NCI-H1694 (cell line): Measurements from ENCODE around the gene TOPBP1.

Experiments
- DNase-seq: peaks from one replicate; lab custom pipeline; 2025; lab: John Stamatoyannopoulos, UW

TOPBP1 gene

DNA sequence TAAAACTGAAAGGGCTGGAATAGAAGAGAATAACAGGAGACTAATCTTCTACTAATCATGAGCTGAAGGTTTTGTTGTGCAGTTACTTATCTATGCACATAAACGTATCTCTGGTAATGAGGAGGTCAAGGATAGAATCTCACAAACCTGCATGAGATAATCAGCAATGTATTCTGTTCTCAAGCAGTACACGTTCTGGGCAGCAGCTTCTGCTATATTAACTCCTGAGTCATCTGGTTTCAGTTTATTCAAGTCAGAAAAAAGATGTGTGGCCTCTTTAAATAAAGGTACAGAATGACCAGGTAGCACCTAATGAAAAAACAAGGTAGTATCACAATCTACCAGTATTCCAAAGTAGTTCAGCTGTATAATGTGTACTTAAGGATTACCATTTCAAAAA, 53.4 kb downstream of the TOPBP1 start:
- no peak for DNase-seq

DNA sequence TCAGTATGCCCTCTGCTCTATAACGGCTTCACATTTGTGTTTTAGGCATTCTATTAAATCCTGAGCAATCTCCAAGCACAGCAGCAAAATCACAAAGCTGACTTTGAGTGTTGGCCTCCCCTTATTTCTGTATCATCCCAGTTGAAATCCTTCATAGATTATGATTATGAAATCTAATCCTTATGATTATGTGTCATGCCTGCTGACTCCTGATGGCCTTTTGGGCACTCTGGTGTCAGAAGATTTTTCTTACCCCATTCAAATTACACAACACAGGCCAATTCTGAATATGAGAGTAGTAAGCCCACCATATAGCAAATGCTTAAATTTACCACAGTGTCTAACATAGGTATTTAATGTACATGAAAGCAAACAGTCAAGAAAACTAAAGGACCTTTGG, 53.9 kb downstream of the TOPBP1 start:
- DNase-seq = no peak

DNA sequence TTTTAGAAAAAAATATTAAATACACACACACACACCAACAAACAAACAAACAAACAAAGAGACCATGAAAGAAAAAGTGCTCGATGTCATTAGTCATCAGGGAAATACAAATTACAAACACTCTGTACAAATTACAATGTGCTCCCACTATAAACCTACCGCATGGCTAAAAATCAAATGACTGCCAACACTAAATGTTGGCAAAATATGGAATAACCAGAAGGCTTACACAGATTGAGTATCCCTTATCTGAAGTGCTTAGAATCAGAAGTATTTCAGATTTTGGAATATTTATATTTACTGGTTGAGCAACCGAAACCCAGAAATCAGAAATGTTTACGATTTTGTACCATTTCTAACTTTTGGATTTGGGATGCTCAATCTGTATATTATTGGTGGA, 54.8 kb downstream of the TOPBP1 start:
- DNase-seq = no peak

DNA sequence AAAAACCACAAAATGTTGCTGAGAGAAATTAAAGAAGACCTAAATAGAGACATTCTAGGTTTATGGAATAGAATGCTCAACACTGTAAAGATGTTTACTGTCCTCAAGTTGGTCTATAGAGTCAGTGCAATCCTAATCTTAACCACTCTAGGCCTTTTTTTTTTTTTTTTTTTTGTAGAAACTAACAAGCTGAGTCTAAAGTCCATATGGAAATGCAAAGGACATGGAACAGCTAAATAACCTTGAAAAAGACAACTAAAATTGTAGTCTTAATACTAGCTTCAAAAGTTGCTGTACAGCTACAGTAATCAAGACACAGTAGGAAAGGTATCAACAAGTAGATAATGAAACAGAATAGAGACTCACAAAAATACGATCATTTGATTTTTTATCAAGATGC, 55.4 kb downstream of the TOPBP1 start:
- no peak for DNase-seq

DNA sequence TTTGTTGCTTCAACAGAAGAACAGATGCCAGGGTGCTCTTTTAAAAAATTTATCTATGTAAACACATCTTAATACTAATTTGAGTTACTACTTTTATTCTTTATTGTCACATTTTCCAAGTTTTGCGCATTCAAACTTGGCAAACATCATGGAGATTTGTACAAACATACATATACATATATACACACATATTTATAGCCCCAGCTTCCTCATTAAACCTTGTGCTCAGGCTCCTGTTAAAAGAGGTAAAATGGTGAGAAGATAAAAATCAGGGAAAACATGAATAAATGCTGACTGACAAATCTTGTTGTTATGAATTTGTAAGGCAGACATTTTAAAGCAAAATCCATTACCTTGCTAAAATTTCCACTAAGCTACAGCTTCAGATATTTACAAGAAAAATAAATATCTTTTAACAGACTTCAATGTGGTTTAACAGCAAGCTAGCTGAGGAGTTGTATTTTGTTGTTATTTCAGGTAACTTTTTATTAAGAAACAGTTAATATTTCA, 61.1 kb downstream of the TOPBP1 start:
- DNase-seq = no peak

DNA sequence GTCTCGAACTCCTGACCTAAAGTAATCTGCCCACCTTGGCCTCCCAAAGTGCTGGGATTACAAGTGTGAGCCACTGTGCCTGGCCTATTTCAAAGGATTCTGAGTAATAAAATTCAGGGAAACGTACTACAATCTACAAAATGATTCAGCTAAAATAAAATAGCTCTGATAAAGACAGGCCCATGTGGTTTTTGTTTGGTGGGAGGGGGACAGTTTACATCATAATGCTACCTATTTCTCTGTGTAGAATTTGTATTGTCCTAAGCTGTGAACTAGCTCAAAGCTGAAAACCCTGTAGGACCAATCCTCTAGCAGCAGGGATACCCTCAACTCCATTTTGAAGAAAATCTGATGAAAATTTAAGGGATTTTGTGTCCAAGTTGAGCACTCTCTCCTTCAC, 62.5 kb downstream of the TOPBP1 start:
- no peak for DNase-seq

DNA sequence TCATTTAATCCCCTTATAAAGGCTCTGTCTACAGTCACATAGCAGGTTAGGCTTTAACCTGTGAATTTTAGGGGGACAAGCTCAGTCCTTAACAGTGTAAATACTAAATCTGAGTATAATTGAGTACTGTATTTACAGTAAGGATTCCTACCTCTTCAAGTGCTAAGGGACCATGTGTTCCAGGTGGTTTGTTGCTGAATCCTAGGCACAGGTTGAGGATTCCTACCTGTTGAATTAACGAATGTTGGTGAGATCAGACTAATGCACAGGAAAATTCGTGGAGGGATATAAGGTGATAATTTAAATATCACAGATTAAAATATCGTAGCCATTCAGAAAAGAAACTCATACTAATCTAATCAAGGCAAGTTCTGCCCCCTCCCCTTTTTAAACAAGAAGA, 63.3 kb downstream of the TOPBP1 start:
- no peak for DNase-seq

DNA sequence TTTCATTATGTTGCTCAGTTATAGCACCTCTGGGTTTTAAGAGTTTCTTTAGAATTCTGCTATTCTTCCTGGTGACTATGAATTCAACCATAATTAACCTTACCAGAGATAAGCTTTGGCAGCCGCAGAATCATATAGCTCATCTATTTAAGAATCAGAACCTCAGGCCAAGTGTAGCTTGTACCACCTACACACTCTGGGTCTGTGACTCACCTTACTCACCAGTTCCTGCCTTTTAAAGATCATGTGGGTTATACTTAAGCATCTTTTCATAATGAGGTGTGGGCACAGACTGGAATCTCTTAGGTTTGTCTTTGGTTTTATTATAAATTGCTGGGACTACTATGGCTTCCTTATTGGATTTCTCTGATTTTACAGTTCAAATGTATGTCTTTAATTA, 66.4 kb downstream of the TOPBP1 start:
- no peak for DNase-seq

DNA sequence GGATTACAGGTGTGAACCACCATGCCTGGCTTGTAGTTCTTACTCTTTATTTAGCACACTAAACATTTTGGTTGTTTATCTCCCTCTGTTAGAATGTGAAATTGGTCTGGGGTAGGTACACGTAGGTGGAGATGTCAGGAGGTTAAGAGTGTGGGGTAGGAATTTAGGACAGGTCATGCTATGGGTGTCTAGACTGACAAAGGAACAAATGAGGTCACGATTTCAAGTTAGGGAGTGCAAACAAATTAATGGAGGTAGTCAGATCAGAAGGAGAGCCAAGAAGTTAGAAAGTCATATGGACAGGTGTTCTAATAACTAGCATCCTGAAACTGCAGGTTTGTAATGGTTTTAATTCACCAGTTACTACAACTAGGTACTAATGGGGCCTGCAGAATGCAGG, 68.5 kb downstream of the TOPBP1 start:
- no peak for DNase-seq

DNA sequence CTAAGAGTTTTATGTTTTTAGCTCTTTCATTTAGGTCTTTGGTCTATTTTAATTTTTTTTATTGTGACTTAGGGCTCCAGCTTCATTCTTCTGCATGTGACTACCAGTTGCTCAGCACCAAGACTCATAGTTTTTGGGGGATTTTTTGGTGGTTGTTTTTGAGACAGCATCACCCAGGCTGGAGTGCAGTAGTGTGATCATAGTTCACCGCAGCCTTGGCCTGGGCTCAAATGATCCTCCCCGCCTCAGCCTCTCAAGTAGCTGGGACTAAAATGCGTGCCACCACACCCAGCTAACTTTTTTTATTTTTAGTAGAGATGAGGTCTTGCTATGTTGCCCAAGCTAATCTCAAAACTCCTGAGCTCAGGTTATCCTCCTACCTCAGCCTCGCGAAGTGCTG, 68.9 kb downstream of the TOPBP1 start:
- no peak for DNase-seq

DNA sequence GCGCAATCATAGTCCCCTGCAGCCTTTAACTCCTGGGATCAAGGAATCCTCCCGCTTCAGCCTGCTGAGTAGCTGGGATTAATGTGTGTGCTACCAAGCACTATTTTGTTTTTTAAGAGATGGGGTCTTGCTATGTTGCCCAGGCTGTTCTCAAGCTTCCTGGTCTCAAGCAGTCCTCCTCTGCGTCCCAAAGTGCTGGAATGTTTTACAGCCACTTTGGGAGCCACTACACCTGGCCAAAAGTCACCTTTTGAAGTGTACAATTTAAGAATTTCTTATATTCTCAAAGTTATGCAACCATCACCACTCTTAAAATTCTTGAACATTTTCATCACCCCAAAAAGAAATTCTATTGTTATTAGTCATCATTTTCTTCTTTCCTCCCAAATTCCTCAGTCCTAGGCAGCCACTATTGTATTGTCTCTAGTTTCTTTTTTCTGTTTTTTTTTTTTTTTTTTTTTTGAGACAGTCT, 70.4 kb downstream of the TOPBP1 start:
- DNase-seq = no peak

DNA sequence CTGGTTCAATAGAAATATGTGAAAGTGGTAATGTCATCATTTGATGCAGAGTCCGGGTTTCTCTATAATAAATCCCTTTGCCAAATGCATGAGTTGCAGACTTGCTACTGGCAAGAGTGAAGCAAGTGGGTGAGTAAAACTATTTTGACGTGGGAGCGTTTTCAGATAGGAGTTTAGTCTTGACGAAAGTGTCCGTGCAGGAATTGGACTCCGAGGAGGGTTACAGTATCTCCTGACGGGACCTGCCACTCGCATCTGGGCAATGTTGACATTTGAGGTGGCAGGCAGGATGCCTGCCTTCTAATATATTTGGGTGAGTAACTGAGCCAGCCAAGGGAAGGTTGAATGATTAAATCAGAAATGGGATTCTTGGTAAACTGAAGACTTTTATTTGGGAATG, 72.2 kb downstream of the TOPBP1 start:
- DNase-seq = no peak

DNA sequence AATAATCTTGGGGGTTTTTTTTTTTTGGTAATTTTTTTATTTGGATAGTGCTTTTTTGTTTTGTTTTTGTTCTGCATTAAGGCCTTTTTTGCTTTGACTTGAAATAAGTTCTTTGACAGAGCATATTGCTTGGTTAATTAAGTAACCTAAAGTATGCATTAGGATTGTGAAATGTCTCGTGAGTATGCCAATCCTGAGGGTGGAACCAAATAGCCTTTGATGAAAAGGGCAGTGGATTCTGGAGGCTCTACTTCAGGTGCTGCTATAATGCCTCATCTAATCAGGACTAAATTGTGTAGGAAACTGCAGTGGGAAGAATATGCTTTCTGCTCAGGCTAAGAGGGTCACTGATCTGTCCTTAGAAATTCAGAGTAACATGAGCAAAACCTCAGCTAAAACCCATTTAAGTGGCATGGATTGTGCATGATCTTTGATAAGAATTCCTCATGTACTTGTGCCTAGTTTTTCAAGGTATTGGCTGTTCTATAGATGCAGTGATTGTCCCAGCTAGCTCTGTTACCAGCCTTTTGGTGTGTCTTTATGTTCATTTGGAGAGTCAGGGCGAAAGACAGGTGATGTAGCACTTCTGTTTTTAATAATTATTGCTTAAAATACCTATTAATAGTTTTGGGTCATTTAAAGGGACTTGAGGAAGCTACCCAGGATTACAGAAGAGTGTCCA, 72.8 kb downstream of the TOPBP1 start:
- no peak for DNase-seq

DNA sequence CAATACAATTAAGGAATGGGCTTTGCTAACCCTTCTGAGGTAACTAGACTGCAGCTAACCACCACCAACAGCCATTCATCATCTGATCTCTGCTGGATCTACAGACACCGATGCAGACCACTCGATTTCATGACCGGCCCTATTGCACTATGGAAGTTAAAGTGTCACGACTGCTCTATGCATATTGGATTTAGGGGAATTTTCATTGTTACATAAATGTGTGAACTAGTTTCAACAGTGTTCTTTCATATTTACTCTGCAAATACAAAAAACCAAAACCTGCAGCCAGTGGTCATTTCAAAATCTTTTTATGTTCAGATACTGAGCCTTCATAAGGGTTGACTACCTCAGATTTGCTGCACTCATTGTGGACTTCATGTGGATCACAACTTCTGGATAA, 73.7 kb downstream of the TOPBP1 start:
- no peak for DNase-seq

DNA sequence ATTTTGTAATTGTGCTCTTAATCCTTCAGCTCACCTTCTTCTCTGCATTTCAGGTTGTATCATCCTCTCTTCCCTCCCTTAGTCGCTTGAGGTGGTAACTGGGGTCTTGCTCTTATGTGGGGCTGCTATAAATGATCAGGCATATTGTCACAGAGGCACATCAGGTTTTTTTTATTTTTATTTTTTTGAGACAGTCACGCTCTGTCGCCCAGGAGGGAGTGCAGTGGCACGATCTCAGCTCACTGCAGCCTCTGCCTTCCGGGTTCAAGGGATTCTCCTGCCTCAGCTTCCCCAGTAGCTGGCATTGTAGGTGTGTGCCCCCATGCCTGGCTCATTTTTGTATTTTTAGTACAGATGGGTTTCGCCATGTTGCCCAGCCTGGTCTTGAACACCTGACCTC, 78.3 kb downstream of the TOPBP1 start:
- no peak for DNase-seq

DNA sequence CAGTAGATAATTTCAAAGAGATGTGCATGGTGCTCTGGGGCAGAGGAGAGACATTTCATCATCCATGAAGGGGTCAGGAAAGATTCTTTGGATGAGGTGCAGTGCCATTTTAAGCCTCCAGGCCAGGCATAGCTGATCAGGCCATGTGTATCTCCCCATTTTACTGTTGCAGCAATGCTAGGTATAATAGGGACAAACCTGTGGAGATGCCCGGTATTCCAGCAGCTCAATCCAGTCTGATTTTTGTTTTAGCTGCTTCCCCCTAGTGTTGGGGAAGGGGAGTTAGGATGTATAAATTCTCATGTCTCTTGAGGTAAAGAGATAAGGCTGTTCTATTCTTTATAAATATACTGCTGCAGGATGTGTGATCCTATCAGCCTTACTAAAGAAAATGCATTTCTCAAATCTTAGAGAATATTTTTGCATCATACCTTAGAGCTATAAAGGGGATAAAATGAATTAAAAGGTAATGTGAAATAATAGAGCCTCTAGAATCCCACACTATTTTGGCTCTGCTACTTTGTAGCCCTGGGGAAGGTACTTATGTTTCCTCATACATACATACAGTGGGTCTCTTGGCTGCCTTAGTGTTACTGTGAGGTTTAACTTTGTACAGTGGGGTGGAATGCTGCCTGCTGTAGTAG, 83.1 kb downstream of the TOPBP1 start:
- no peak for DNase-seq

DNA sequence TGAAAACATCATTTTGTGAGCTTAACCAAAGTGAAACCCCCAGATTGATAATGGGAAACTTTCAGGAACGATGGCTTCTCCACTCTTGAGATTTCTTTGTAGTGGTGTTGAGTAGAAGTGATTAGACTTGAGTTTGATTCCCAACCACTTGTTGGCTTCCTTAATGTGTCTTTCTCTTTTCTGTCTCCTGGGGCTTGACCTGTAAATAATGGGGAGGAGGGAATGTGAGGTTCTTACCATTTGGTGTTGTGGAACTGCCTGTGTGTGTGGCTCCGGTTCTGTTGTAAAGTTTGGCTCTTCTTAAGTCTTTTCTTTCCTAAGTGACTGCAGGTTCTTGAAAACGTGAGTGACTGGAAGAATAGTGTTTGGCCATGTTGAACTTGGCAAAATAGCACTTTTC, 85.6 kb downstream of the TOPBP1 start:
- DNase-seq = no peak

DNA sequence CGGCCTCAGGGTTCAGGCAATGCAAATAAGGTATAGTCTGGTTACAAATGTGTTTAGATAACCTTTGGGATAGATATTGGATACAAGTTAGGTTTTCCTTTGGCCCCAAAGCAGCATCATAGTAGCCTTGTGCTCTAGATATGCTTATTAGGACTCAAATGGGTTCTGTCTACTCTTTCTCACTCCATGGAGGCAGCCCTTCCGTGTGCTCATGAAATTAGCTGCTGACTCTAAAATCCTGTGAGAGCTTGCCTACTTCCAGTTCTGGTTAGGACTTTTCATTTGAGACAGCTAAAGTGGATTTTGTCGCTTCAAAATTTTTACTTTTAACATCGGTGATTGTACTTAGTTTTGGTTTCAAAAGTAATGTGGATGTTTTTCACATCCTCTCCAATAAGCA, 86.7 kb downstream of the TOPBP1 start:
- DNase-seq = no peak

DNA sequence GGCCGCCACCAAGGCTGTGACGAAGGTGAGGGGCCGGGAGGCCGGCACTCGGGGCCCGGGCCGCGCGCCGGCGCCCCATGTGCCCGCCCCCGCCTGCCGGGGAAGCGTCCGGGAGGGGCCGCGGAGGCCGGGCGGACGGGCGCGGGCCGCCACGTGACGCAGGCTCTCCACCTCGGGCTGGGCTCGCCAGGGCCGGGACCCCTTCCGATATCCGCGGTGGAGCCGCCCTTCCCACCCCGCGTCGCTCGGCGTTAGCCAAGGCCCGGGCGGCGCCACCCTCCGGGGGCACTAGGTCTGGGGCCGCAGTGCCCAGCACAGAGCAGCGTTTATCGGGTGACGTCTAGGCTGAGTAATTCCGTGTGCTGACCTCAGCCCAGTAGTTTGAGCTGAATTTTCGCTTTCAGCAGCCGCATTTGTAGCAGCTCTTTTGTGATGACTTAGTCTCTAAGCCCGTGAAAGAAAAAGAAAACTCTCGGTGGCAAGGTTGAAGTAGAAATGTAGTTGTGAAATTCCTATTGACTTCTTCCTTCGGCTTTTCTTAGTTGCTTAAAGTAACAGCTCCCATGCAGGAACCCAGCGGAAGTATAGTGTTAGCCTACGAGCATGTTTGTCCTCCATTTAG, 87.4 kb downstream of the TOPBP1 start:
- DNase-seq = no peak

DNA sequence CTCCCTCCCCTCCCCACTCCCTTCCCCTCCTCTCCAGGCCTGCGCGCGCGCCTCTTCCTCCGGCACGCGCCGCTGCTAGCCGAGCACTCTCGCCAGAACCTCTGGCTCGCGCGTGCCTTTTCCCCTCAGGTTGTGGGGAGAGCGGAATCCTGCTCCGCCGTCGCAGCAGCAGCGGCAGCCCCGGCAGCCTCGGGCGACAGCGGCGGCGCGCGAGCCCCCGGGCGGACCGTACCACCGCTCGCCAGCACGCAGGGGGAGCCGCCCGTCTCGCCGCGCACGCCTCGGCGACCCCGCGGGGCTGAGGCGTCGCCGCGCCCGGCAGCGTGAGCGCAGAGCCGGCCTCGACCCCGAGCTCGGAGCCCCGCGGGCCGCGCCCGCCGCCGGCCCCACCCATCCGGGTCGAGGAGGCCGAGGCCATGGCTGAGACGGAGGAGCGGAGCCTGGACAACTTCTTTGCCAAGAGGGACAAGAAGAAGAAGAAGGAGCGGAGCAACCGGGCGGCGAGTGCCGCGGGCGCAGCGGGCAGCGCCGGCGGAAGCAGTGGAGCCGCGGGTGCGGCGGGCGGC, 88.0 kb downstream of the TOPBP1 start, which contains the start of gene CDV3:
Gene CDV3 (plus strand): TSS at position 58 of the 566 bp plus-strand sequence. CDS start 359 bp downstream, at position 417.
- no peak for DNase-seq

DNA sequence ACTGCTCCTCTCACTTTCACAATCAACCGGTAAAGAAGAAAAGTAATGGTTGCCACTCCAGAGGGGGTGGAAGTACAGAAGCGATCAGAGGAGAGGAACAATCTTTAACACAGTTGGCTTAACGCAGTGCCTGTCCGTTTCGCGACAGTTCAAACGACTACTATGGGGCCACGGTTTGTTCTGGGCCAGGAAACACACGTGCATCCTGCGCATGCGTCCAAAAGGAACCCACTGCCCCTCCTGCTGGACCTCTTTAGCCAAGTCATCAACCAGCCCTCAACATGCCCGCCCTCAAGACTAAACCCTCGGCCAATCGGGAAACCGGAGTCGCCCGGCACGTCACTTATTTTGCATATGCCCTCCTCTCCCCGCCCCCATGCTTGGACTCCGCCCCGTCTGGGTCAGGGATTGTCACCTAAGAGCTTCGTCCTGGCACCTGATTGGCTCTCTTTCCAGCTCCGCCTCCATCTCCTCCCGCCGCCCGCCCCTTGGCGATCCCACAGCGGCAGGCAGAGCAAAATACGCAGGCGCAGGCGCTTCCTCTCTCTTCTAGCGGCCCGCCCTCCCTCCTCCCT, 88.6 kb downstream of the TOPBP1 start:
- no peak for DNase-seq
